Measurements from ENCODE around the gene CAMTA1. TPM values are rescaled to one million over a fixed set of nuclear protein-coding genes. Genes with fewer than 3 reads are reported as not detected.
A peak's percentile ranks its signal among the peaks of the same experiment; 100 is the strongest.

Gene CAMTA1
- total and polyA plus RNA-seq, 2 experiments from 2014 or later: 89.0 to 145 TPM

DNA sequence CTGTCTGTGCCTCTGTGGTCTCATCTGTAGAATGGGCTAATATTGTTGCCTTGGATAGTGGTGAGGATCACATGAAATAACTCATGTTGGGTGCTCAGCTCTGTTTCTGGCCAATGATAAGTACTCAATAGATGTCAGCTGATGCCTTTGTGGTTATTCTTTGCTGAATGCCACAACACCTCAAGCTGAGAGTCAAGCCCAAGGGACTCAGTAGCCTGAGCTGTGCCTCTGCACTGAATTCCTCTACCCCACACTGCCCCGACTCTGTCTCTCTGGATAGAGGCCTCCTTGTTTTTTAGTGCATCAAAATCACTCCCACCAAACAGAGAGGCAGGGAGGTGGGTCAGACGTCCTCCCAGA lies 789.8 kb downstream of the CAMTA1 start:
- H3K27me3 ChIP-seq: no peaks in the 10 kb centered on the region
- no peaks in the 10 kb centered on the region for H3K9me3 ChIP-seq (ENCODE audit: low read depth)

GRCh38 chr1:7576946-7577657 lies 791.8 kb downstream of the CAMTA1 start:
- no peaks in the 10 kb centered on the region for H3K27me3 ChIP-seq
- H3K4me3 ChIP-seq: no peak overlapping the region
- TF ChIP-seq EZH2 (IDR thresholded peaks at IDR 0.05; ENCODE audit: borderline replicate concordance): no peak
- TF ChIP-seq EZH2phosphoT487 (IDR thresholded peaks at IDR 0.05; ENCODE audit: low read depth, severe bottlenecking, unreplicated experiment): no peak
- peak; percentile 22 for TF ChIP-seq CTCF (IDR thresholded peaks at IDR 0.05; ENCODE audit: poor library complexity)
- no peak overlapping the region for H3K4me2 ChIP-seq
- H3K9me2 ChIP-seq (replicated peaks; ENCODE audit: insufficient read depth): no peaks in the 10 kb centered on the region
- no peak overlapping the region for H2AFZ ChIP-seq
- H3K79me2 ChIP-seq: no peaks in the 10 kb centered on the region
- H3K4me1 ChIP-seq (ENCODE audit: insufficient read depth): no peaks in the 10 kb centered on the region
- DNase-seq (ENCODE audit: low spot score): peak; percentile 33
- H3K36me3 ChIP-seq (replicated peaks; ENCODE audit: insufficient read depth, low read depth): no peaks in the 10 kb centered on the region
- H3K27ac ChIP-seq: no peak overlapping the region
- H4K20me1 ChIP-seq (ENCODE audit: insufficient read depth, poor library complexity, severe bottlenecking): no peaks in the 10 kb centered on the region
- 68% methylated on average over 14 of the region's 14 CpGs for WGBS (ENCODE audit: low lambda C conversion rate, missing lambda C conversion rate)
- H3K9me3 ChIP-seq (ENCODE audit: low read depth): no peaks in the 10 kb centered on the region

More for the DNA sequence above, 789.8 kb downstream of the CAMTA1 start:
- H3K4me3 ChIP-seq: no peak overlapping the region
- DNase-seq (ENCODE audit: low spot score): no peak
- no peaks in the 10 kb centered on the region for H3K79me2 ChIP-seq
- H4K20me1 ChIP-seq (ENCODE audit: insufficient read depth, poor library complexity, severe bottlenecking): no peaks in the 10 kb centered on the region
- 72% methylated on average over 2 of the region's 2 CpGs for WGBS (ENCODE audit: low lambda C conversion rate, missing lambda C conversion rate)
- H3K36me3 ChIP-seq (replicated peaks; ENCODE audit: insufficient read depth, low read depth): no peaks in the 10 kb centered on the region
- H2AFZ ChIP-seq: no peak overlapping the region
- H3K4me2 ChIP-seq: no peak overlapping the region
- H3K4me1 ChIP-seq (ENCODE audit: insufficient read depth): no peaks in the 10 kb centered on the region
- no peaks in the 10 kb centered on the region for H3K9me2 ChIP-seq (replicated peaks; ENCODE audit: insufficient read depth)
- H3K27ac ChIP-seq: no peak overlapping the region
- TF ChIP-seq EZH2 (IDR thresholded peaks at IDR 0.05; ENCODE audit: borderline replicate concordance) (no peak), CTCF (IDR thresholded peaks at IDR 0.05; ENCODE audit: poor library complexity) (no peak), EZH2phosphoT487 (IDR thresholded peaks at IDR 0.05; ENCODE audit: low read depth, severe bottlenecking, unreplicated experiment) (no peak)

- no peak for TF ChIP-seq EZH2 (IDR thresholded peaks at IDR 0.05; ENCODE audit: borderline replicate concordance)
- no peak for TF ChIP-seq CTCF (IDR thresholded peaks at IDR 0.05; ENCODE audit: poor library complexity)
- TF ChIP-seq EZH2phosphoT487 (IDR thresholded peaks at IDR 0.05; ENCODE audit: low read depth, severe bottlenecking, unreplicated experiment): no peak
- no peaks in the 10 kb centered on the region for H3K27me3 ChIP-seq
- H2AFZ ChIP-seq: no peak overlapping the region
- H3K9me3 ChIP-seq (ENCODE audit: low read depth): no peaks in the 10 kb centered on the region
- H4K20me1 ChIP-seq (ENCODE audit: insufficient read depth, poor library complexity, severe bottlenecking): no peaks in the 10 kb centered on the region
- 91% methylated on average over 15 of the region's 15 CpGs for WGBS (ENCODE audit: low lambda C conversion rate, missing lambda C conversion rate)
- no peak overlapping the region for H3K4me2 ChIP-seq
- H3K36me3 ChIP-seq (replicated peaks; ENCODE audit: insufficient read depth, low read depth): no peaks in the 10 kb centered on the region
- no peak overlapping the region for H3K4me3 ChIP-seq
- no peaks in the 10 kb centered on the region for H3K4me1 ChIP-seq (ENCODE audit: insufficient read depth)
- no peak overlapping the region for H3K27ac ChIP-seq
- DNase-seq (ENCODE audit: low spot score): no peak
- H3K9me2 ChIP-seq (replicated peaks; ENCODE audit: insufficient read depth): no peaks in the 10 kb centered on the region
- no peaks in the 10 kb centered on the region for H3K79me2 ChIP-seq
These were observed 793.0 kb downstream of the CAMTA1 start for GRCh38 chr1:7578206-7578605.

Measured in hepatocyte (in vitro differentiated cells).